CD1c-positive myeloid dendritic cell (primary cell): ENCODE data around the gene SKAP1.

Experiments used
- DNase-seq: peaks from one replicate; pipeline ENCODE4 v3.0.0-alpha.2; 2016; ENCODE audit errors: extremely low spot score

SKAP1 gene

DNA sequence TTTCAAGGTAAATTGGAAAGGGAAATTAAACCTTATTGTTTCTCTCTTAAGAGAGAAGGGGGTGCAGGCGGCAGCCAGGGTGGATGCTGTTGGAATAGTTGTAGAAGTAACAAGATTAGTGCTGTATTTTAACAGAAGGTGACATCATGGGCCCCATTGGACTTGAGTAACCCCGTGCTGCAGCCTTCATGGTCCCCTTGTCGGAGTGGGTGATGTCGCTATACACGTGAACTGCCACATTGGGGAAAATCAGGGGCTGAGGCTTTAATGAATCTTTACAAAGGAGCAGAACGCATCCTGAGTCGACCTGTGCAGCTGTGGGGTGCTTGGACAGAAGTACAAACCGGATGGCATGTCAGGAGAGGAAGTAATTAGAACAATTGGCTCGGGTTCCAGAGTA, 319.3 kb downstream of the SKAP1 start:
- no peak for DNase-seq

DNA sequence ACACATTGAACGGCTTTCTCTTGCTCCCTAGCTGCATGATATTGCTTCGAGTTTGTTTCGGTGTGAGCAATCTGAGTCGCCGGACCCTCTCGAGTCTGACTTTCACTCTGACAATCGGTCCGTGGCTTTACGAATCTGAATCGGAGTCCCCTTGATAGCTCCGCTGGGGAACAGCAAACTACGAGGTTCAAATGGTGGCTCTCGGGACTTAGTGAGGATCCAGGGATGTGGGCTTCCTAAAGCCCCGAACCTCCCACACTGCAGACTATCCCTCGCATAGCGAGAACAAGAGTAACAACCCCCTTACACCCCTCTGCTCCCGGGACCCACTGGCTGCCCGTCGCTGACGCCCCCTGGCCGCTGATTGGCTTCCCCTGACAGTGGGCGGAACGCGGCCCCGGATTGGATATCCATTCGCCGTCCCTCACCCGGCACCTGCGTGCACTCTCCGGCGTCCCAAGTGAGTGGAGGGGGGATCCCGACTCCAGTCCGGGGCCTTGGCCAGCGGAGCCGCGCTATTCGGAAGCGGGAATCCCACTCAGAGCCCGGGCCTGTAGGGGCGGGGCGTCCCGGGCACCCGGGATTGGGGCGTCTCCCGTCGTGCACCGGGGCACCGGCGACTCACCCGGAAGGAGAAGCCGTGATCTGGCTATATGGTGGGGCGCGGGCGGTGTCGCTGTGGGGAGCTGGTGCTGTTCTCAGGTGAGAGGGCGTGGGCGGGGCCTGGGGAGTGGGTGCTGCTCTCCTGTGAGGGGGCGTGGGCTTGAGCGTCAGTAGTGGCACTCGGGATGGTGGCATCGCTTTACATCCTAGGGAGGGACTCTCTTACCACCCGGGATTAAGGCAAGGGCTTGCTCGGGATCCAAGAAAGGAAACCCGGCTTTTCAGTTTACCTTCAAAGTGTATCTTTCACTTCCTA, 322.6 kb downstream of the SKAP1 start, which contains the start of gene SNX11:
Gene SNX11 (plus strand): TSS at position 630 of the 919 bp plus-strand sequence. CDS start 4,278 bp downstream, outside the sequence.
- DNase-seq = peak; percentile 92

DNA sequence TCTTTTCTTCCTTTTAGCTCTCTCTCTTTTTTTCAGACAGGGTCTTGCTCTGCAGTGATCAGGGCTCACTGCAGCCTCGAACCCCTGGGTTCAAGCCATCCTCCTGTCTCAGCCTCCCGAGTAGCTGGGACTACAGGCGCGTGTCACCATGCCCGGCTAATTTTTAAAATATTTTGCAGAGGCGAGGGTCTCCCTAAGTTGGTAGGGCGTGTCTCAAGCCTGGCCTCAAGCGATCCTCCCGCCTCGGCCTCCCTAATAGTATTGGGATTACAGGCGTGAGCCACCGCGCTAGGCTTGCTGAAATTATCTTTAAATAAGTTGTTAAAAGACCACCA, 323.2 kb downstream of the SKAP1 start:
- no peak for DNase-seq

DNA sequence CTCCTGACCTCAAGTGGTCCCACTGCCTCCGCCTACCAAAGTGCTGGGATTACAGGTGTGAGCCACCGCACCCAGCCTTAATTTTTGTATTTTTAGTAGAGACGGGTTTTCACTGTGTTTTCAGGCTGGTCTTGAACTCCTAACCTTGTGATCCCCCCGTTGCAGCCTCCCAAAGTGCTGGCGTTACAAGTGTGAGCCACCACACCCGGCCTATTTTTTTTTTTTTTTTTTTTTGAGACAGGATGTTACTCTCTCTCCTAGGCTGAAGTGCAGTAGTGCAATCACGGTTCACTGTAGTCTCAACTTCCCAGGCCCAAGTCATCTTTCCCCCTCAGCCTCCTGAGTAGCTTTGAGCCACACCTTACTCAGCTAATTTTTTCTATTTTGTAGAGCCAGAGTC, 325.6 kb downstream of the SKAP1 start:
- DNase-seq = no peak

DNA sequence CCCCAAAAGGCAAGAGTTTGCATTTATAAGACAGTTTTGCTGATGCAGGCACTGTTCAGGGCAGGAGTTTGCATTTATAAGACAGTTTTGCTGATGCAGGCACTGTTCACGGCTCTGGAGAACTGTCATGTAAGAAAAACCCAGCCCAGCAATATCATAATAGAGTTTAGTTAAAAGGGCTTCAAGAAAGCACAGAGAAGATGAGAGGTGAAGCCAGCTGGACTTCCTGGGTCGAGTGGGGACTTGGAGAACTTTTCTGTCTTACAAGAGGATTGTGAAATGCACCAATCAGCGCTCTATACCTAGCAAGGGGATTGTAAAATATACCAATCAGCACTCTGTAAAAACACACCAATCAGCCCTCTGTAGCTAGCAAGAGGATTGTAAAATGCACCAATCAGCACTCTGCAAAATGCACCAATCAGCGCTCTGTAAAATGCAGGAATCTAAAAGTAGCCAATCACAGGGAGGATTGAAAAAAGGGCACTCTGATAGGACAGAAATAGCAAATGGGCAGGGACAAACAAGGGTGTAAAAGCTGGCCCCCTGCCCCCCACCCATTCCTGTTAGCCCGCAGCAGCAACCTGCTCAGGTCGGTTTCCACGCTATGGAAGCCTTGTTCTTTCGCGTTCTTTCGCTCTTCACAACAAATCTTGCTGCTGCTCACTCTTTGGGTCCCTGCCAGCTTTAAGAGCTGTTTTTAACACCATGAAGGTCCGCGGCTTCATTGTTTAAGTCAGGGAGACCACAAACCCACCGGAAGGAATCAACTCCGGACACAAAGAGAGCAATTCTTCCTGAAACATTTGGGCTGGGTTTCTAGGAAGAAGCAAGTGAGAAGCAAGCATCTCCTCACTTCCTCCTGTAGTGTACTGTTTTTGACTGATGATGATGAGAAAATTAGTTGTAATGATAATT, 327.0 kb downstream of the SKAP1 start:
- peak; percentile 65 for DNase-seq

DNA sequence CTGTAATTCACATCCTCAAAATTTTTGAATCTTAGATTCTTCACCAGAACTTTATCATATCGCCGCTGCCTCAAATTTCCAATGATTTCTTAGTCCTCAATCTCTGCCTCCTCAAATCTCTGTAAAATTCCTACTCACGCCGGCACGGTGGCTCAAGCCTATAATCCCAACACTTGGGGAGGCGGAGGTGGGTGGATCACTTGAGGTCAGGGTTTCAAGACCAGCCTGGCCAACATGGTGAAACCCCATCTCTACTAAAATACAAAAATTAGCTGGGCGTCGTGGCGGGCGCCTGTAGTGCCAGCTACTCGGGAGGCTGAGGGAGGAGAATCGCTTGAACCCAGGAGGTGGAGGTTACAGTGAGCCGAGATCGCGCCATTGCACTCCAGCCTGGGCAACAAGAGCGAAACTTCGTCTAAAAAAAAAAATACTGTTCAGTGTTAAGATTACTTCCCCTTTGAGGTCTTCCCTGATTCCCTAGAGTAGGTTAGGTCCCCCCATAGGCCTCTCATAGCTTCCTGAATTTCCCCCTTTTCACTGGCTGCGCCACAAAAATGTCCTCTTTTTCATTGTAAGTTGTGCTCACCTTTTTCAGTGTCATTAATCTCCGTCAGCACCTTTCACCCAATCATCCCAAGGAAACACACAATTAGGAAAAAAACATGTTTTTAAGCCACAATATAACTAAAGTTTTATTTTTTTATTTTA, 327.8 kb downstream of the SKAP1 start:
- peak; percentile 36 for DNase-seq

DNA sequence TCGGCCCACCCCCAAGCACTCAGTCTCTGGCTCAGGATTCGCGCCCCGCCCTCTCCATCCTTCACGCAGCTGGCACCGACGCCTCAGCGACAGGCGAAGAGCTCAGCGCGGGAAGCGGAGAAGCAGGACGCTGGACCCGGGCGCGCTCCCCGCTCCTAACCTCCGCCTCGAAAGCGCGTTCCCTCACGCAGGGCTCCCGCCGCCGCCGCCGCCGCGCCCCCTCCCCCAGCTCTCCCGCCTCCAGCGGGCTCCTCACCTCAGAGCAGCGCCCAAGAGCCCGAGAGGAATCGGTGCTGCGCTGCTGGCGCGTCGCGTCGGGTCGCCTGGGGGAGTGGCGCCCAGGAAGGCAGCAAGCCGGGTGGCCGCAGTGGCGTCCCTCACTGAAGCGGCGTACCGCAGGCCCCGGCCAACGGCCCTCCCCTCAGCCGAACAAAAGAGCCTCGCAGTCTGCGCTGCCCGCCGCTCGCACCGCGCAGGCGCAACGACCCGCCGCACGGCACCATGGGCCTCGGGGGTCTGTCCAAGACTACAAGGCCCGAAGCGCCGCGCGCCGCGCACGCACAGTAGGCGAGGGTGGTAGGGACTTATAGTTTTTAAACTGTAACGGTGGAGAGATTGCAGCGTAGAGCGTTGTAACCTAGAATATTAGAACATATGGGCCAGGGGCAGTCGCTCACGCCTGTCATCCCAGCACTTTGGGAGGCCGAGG, 328.8 kb downstream of the SKAP1 start, which contains the start of gene CBX1:
Gene CBX1 (minus strand): TSS at position 467 of the 709 bp plus-strand sequence. CDS start 24,474 bp downstream, outside the sequence.
- DNase-seq = peak; percentile 93

DNA sequence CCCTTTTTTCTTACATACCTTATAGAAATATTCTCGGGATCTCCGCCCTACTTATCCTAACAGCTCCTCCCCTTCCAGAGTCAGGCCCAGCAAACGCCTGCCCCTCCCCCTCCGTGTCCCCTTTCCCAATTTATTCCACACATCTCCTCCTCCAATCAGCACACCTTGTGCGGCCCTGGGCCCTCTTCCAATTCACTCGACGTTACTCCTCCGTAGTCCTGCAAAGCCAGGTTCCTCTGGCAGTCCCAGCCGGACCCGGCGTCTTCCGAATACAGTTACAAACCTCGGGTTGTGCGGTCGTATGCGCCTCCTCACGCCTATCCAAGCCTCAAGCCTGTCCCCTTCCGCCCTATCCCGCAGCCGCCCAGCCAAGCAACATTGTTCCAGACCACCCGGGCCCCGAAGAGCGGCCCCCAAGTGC, 329.4 kb downstream of the SKAP1 start:
- DNase-seq = peak; percentile 11

DNA sequence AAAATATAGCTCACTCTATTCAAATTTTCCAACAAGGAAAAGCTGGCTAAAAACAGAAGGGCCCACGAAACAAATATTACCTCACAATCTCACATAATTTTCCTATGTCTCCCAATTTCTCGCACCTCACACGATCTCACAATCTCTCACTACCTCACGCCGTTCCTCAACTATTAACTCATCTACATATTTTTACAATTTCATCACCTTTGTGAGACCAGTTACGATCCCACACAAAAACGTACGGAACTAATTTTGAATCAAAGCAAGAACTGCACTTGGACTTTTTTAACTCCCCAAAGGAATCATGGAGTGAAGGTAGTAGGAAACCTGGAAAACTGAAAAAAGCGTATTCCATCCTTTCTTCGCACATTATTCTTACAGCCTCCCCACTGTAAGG, 329.9 kb downstream of the SKAP1 start:
- DNase-seq = no peak

DNA sequence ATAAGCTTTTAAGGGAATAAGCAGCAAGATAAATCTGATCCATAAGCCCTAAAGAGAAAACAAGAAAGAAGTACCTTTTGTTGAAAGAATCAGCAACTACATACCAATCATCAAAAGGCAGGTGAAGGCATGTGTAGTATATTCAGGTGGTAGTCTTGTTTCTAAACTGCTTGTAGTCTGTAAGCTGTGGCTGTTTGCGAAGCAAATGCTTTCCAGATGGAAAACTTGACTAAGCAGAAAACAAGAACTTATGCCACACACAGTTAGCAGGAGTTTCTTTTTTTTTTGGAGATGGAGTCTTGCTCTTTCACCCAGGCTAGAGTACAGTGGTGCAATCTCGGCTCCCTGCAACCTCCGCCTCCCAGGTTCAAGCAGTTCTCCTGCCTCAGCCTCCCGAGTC, 334.4 kb downstream of the SKAP1 start:
- DNase-seq = no peak

DNA sequence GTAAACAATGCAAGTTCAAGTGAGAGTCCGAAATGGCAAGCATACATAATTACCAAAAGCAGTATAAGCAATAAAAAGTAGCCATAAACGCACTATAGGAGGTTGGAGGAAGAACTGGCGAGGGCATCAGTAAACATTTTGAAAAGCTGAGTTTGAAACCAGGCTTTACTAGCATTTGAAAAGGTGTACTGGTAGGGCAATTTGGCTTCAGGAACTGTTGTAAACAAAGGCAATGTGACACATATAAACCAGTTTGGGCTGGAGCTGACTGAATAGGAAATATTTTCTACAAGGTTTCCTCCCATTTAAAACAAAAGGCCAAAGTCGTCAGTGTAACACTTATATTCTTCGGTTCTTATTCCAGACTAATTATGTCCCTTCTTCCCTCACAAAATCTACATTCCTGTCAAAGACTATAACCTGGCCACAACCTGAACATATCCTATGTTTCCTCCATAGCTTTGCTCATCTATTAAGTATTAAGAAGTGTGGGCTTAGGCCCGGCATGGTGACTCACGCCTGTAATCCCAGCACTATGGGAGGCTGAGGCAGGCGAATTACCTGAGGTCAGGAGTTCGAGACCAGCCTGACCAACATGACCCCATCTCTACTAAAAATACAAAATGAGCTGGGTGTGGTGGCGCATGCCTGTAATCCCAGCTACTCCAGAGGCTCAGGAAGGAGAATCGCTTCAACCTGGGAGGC, 336.5 kb downstream of the SKAP1 start:
- no peak for DNase-seq

DNA sequence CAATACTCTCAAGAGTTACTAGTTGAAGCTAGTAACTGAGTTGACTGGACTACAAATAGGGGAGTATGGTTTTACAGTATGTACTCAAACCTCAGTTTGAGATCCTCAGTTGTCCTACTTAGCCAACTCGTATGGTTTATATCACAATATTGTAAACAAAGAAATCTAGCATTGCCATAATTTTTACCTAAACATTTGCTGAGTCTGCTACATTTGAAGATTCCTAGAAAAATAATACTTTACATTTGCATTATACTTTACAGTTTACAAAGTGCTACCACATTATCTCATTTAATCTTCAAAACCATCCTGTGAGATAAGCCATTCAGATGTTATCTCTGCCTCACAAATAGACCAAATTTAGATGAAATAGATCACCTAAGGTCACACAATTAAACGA, 345.1 kb downstream of the SKAP1 start:
- DNase-seq = no peak
